Thyroid gland (tissue), 4 donors: Measurements from ENCODE around the gene OR2L8. TPM values are rescaled to one million over a fixed set of nuclear protein-coding genes. Genes with fewer than 3 reads are reported as not detected.

Experiments
- DNase-seq, 2 donors: peaks; one replicate each; pipeline ENCODE4 v3.0.0-alpha.2; 2019
- H3K27ac ChIP-seq, 3 donors: fragments of 200-600 bp; sonication (generic); 1 replicate in 2 of 3; 2 replicates in 1 of 3; pipeline ENCODE4 v1.5.1; 2016 to 2019; ENCODE audit warnings: mild to moderate bottlenecking in 1 of 3, moderate library complexity in 1 of 3
- H3K27me3 ChIP-seq: fragments of 200-600 bp; sonication (generic); one replicate; pipeline ENCODE4 v1.5.1; 2019
- H3K36me3 ChIP-seq, 2 donors: fragments of 200-600 bp; sonication (generic); one replicate each; pipeline ENCODE4 v1.5.1; 2016 to 2019
- H3K4me1 ChIP-seq, 2 donors: fragments of 200-600 bp; sonication (generic); one replicate each; pipeline ENCODE4 v1.5.1; 2017 to 2019
- H3K4me3 ChIP-seq, 3 donors: fragments of 200-600 bp; sonication (generic); replicated peaks in 1 of 3; 1 replicate in 2 of 3; 2 replicates in 1 of 3; pipeline ENCODE4 v1.5.1; 2016; ENCODE audit warnings: mild to moderate bottlenecking in 1 of 3
- H3K9me3 ChIP-seq: fragments of 200-600 bp; sonication (generic); one replicate; pipeline ENCODE4 v1.5.1; 2017
- CTCF ChIP-seq, 6 experiments: fragments of 200-600 bp in 3 of 6; fragments of 450-650 bp in 3 of 6; sonication (generic) in 3 of 6; IDR thresholded peaks; one replicate each; pipeline ENCODE4 v1.5.1; 2016 to 2019; ENCODE audit warnings: antibody characterized with exemption in 6 of 6, mild to moderate bottlenecking in 2 of 6, inconsistent platforms in 1 of 6, moderate library complexity in 1 of 6
- POLR2A ChIP-seq, 2 donors: fragments of 450-650 bp; IDR thresholded peaks; one replicate each; pipeline ENCODE4 v1.6.1; 2017; ENCODE audit warnings: antibody characterized with exemption in 2 of 2, mild to moderate bottlenecking in 2 of 2, moderate library complexity in 1 of 2
- WGBS, 2 donors: methylation state at CpG; one replicate each; pipeline ENCODE4 v1.1.5; 2017; 5-methylcytosine and 5-hydroxymethylcytosine counted together
- intact Hi-C: fragments of 100-400 bp; cut with DNase I; formaldehyde crosslinking; loops from one replicate; pipeline ENCODE4 v1.15.1; 2023
- total RNA-seq, 4 donors: library from RNA; depleted of rRNA; stranded (reverse); fragments of >200 nt; gene quantifications; one replicate each; pipeline ENCODE4 v1.2.3, GENCODE V29; 2016

The OR2L8 gene
- total RNA-seq, 4 donors from 2014 or later, result 0.68 to 1.0 TPM; not detected in 2

- Histone ChIP-seq H3K27ac (no peak overlapping the region), H3K27me3 (no peaks in the 10 kb centered on the region), H3K4me1 (no peaks in the 10 kb centered on the region), H3K36me3 (no peaks in the 10 kb centered on the region), H3K9me3 (no peaks in the 10 kb centered on the region), H3K4me3 (no peak overlapping the region)
- no peak for TF ChIP-seq POLR2A (IDR thresholded peaks at IDR 0.05)
- no peak for TF ChIP-seq CTCF (IDR thresholded peaks at IDR 0.05)
- WGBS, 2 donors, result 88 to 90% methylated on average over 5 of the region's 5 CpGs
- no peak for DNase-seq
- intact Hi-C loops, result no loop called here
These were observed 39.9 kb upstream of the OR2L8 start for GRCh38 chr1:247908766-247909165.

GRCh38 chr1:247913786-247914185 is 34.9 kb upstream of the OR2L8 start:
- 83 to 95% methylated on average over 2 of the region's 2 CpGs for WGBS, 2 donors
- intact Hi-C loops, result no loop called here

GRCh38 chr1:247914941-247915662 is 33.6 kb upstream of the OR2L8 start:
- H3K36me3 ChIP-seq, result no peaks in the 10 kb centered on the region
- no peaks in the 10 kb centered on the region for H3K9me3 ChIP-seq
- TF ChIP-seq POLR2A (IDR thresholded peaks at IDR 0.05) (no peak), CTCF (IDR thresholded peaks at IDR 0.05) (no peak)
- peaks cover 9 to 11% of the 10 kb centered on the region in 2 donors for H3K4me1 ChIP-seq
- WGBS, 2 donors, result 26 to 35% methylated on average over 4 of the region's 4 CpGs
- intact Hi-C loops, result no loop called here
- no peaks in the 10 kb centered on the region for H3K27me3 ChIP-seq
- no peak overlapping the region for H3K4me3 ChIP-seq
- DNase-seq, result peak; percentile 42
- peak overlapping the region in 2 of 3 donors; percentile 39 to 43 for H3K27ac ChIP-seq

More at GRCh38 chr1:247913786-247914185, 34.9 kb upstream of the OR2L8 start:
- H3K27ac ChIP-seq, result no peak overlapping the region
- no peaks in the 10 kb centered on the region for H3K36me3 ChIP-seq
- peaks cover 9 to 11% of the 10 kb centered on the region in 2 donors for H3K4me1 ChIP-seq
- DNase-seq, result no peak
- H3K27me3 ChIP-seq, result no peaks in the 10 kb centered on the region
- H3K4me3 ChIP-seq, result no peak overlapping the region
- H3K9me3 ChIP-seq, result no peaks in the 10 kb centered on the region
- TF ChIP-seq CTCF (IDR thresholded peaks at IDR 0.05), result no peak
- no peak for TF ChIP-seq POLR2A (IDR thresholded peaks at IDR 0.05)

- H3K4me3 ChIP-seq, result no peak within 1 kb of the TSS
- H3K27me3 ChIP-seq, result no peaks in the 10 kb centered on the region
- no peaks in the 10 kb centered on the region for H3K36me3 ChIP-seq
- intact Hi-C loops, result no loop called here
- no peaks in the 10 kb centered on the region for H3K9me3 ChIP-seq
- TF ChIP-seq CTCF (IDR thresholded peaks at IDR 0.05) (no peak), POLR2A (IDR thresholded peaks at IDR 0.05) (no peak)
- peaks cover 9 to 11% of the 10 kb centered on the region in 2 donors for H3K4me1 ChIP-seq
- DNase-seq, result no peak
- WGBS, 2 donors, result 45 to 99% methylated on average over 2 of the region's 2 CpGs
- no peak within 1 kb of the TSS for H3K27ac ChIP-seq
These were observed 28.7 kb upstream of the OR2L8 start, which contains the start of gene OR2T8 for GRCh38 chr1:247919952-247920351. Gene OR2T8 (plus strand): TSS chr1:247920252. CDS start chr1:247921018, 766 bp downstream.

GRCh38 chr1:247923941-247924340 is 24.7 kb upstream of the OR2L8 start:
- no peak for TF ChIP-seq CTCF (IDR thresholded peaks at IDR 0.05)
- TF ChIP-seq POLR2A (IDR thresholded peaks at IDR 0.05), result no peak
- 49 to 59% methylated on average over 3 of the region's 3 CpGs for WGBS, 2 donors
- no peak for DNase-seq

More at GRCh38 chr1:247923941-247924340, 24.7 kb upstream of the OR2L8 start:
- Histone ChIP-seq H3K27ac (no peak overlapping the region), H3K9me3 (no peaks in the 10 kb centered on the region), H3K4me1 (no peaks in the 10 kb centered on the region), H3K36me3 (no peaks in the 10 kb centered on the region), H3K27me3 (no peaks in the 10 kb centered on the region), H3K4me3 (no peak overlapping the region)
- intact Hi-C loops, result no loop called here
